ENCODE measurements around the gene ARID3A. TPM values are rescaled to one million over a fixed set of nuclear protein-coding genes. Genes with fewer than 3 reads are reported as not detected.

ARID3A gene
- total and polyA plus RNA-seq, 7 experiments from 2014 or later = 0.57 to 33.1 (median 8.6) TPM

DNA sequence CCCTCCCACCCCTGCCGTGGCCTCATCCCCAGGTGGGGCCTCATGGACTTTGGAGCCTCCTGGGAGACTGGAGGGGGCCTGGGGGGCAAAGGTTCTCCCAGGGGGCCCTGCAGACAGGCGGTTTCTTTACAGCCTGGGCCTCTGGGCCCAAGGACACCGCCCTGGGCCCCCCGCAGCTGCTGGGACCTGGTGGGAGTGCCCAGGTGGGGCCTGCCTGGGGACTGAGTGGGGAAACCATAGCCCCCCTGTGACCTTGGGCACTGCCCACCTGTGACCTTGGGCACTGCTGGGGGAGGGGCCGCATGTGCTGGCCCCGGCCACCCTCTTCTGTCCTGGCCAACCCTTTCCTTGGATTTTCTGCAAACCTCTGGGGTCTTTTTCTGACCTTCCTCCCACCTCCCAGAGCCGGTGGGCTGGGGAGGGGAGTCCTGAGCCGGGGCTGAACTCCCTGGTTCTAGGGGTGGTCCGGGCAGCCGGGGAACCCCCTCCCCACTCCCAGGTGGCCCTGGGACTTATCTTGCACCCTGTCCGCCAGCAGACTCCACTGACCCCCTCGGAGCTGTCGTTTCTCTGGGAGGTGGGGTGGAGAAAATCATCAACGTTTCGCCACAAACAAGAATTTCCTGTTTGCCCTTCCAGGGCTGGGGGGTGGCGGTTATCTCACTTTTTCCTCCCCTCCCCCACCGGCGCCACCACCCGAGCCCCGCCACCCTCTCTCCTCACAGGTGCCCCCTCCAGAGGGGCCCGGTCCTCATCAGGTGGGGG is 27.0 kb downstream of the ARID3A start:
- H3K36me3 Mint-ChIP-seq = no peaks in the 10 kb centered on the region
- intact Hi-C loops (cut with micrococcal nuclease) = no loop called here
- H3K27ac Mint-ChIP-seq = peak overlapping the region in 2 of 9 donors; percentile 24 to 49
- DNase-seq (no peak), ATAC-seq (peak; percentile 24)
- no peak overlapping the region for H3K4me3 ChIP-seq (ENCODE audit: low read length)
- POLR2A ChIA-PET = interaction anchor here (0.7 to 0.9 kb wide), 2 partner anchors 316 to 961 kb away, joined by 3 to 4 read pairs; partner anchors contain the start of gene CIRBP
- no peaks in the 10 kb centered on the region for H3K9me3 Mint-ChIP-seq
- peak overlapping the region in 4 of 10 donors; percentile 40 to 70 (median 60) for H3K4me3 Mint-ChIP-seq
- no peaks in the 10 kb centered on the region for H3K27me3 ChIP-seq (ENCODE audit: control insufficient read depth in 2 of 2, insufficient read depth in 2 of 2, low read length in 2 of 2)
- peaks cover 0 to 11% (median 0%) of the 10 kb centered on the region in 7 donors for H3K4me1 Mint-ChIP-seq
- no peak overlapping the region for H3K27ac ChIP-seq (ENCODE audit: low read depth, low read length)
- no peaks in the 10 kb centered on the region for H3K36me3 ChIP-seq (ENCODE audit: control insufficient read depth in 2 of 3, insufficient read depth in 3 of 3, low read length in 3 of 3)
- H3K4me1 ChIP-seq (ENCODE audit: control insufficient read depth in 2 of 2, insufficient read depth in 2 of 2, low read length in 2 of 2) = peaks cover 6 to 11% of the 10 kb centered on the region in 2 donors
- H3K27me3 Mint-ChIP-seq = no peaks in the 10 kb centered on the region
- CTCF ChIA-PET = no interaction called here
- H3K9me3 ChIP-seq (ENCODE audit: control insufficient read depth in 2 of 3, low read length in 3 of 3) = no peaks in the 10 kb centered on the region

DNA sequence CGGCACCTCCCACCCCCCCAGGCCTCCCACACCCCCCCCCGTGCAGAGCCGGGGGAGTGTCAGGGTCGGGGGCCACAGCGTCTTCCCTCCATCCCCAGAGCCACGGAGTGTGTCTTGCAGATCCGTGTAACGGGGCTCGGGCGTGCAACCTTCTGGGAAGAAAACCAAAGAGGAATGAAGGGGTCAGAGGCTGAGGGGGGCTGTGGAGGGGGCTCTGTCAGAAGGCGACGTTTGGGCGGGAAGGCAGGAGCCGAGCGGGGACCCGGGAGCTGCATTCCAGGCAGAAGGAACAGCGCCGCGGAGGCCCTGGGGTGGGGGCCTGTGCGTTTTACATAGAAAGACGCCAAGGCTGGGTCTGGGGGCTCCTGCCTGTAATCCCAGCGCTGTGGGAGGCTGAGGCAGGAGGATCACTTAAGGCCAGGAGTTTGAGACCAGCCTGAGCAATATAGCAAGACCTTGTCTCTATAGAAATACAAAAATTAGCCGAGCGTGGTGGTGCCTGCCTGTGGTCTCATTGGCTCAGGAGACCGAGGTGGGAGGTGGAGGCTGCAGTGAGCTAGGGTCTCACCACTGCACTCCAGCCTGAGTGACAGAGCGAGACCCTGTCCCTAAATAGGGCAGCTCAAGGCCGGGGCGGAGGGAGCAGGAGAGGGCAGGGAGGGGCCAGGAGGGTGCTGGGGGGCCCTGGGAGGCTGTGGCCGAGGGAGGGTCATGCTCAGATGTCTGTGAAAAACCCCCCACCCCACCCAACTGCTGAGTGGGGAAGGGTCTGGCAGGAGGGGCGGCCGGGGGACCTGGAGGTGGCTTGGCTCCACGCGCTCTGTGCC is 27.8 kb downstream of the ARID3A start:
- Mint-ChIP-seq H3K27ac (peak overlapping the region in 3 of 9 donors; percentile 24 to 58 (median 30)), H3K36me3 (no peaks in the 10 kb centered on the region), H3K4me3 (peak overlapping the region in 6 of 10 donors; percentile 7 to 70 (median 45)), H3K9me3 (no peaks in the 10 kb centered on the region), H3K27me3 (no peaks in the 10 kb centered on the region), H3K4me1 (peaks cover 0 to 11% (median 0%) of the 10 kb centered on the region in 7 donors)
- POLR2A ChIA-PET = interaction anchor here (0.6 to 0.7 kb wide), 2 partner anchors 21 to 960 kb away, joined by 3 read pairs; no protein-coding TSS in a partner anchor
- H3K4me1 ChIP-seq (ENCODE audit: control insufficient read depth in 2 of 2, insufficient read depth in 2 of 2, low read length in 2 of 2) = peaks cover 6 to 11% of the 10 kb centered on the region in 2 donors
- no peak for ATAC-seq
- no peak for DNase-seq
- H3K4me3 ChIP-seq (ENCODE audit: low read length) = no peak overlapping the region
- no peaks in the 10 kb centered on the region for H3K9me3 ChIP-seq (ENCODE audit: control insufficient read depth in 2 of 3, low read length in 3 of 3)
- H3K27me3 ChIP-seq (ENCODE audit: control insufficient read depth in 2 of 2, insufficient read depth in 2 of 2, low read length in 2 of 2) = no peaks in the 10 kb centered on the region
- H3K36me3 ChIP-seq (ENCODE audit: control insufficient read depth in 2 of 3, insufficient read depth in 3 of 3, low read length in 3 of 3) = no peaks in the 10 kb centered on the region
- CTCF ChIA-PET = interaction anchor here (0.6 kb wide), 1 partner anchor 239 kb away, joined by 3 read pairs; no protein-coding TSS in a partner anchor
- intact Hi-C loops (cut with micrococcal nuclease) = no loop called here
- H3K27ac ChIP-seq (ENCODE audit: low read depth, low read length) = no peak overlapping the region

DNA sequence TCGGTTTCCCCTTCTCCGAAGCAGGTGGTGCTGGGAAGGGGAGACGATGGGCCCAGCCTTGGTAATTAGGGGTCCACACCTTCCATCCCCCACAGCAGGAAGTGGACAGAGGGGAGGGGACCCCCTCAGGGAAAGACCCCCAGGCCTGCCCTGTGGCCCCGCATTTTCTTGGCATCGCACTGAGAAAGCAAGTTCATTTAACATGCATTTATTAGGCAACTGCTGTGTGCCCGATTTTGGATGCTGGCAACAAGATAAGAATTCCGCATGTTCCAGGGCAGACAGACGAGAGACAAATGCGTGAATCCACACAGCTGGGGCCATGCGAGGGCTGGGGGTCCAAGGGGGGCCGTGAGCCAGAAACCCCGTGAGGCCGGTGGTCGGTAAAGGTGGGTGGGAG is 28.4 kb downstream of the ARID3A start:
- intact Hi-C loops (cut with micrococcal nuclease) = no loop called here
- POLR2A ChIA-PET = no interaction called here
- Histone ChIP-seq H3K4me3 (ENCODE audit: low read length) (no peak overlapping the region), H3K27ac (ENCODE audit: low read depth, low read length) (no peak overlapping the region), H3K36me3 (ENCODE audit: control insufficient read depth in 2 of 3, insufficient read depth in 3 of 3, low read length in 3 of 3) (no peaks in the 10 kb centered on the region), H3K4me1 (ENCODE audit: control insufficient read depth in 2 of 2, insufficient read depth in 2 of 2, low read length in 2 of 2) (peaks cover 6 to 11% of the 10 kb centered on the region in 2 donors), H3K9me3 (ENCODE audit: control insufficient read depth in 2 of 3, low read length in 3 of 3) (no peaks in the 10 kb centered on the region), H3K27me3 (ENCODE audit: control insufficient read depth in 2 of 2, insufficient read depth in 2 of 2, low read length in 2 of 2) (no peaks in the 10 kb centered on the region)
- CTCF ChIA-PET = no interaction called here
- Mint-ChIP-seq H3K4me1 (peaks cover 0 to 13% (median 3%) of the 10 kb centered on the region in 7 donors), H3K9me3 (no peaks in the 10 kb centered on the region), H3K4me3 (no peak overlapping the region), H3K27me3 (no peaks in the 10 kb centered on the region), H3K27ac (no peak overlapping the region), H3K36me3 (peaks cover 0 to 3% (median 0%) of the 10 kb centered on the region in 5 donors)
- ATAC-seq (no peak), DNase-seq (no peak)

DNA sequence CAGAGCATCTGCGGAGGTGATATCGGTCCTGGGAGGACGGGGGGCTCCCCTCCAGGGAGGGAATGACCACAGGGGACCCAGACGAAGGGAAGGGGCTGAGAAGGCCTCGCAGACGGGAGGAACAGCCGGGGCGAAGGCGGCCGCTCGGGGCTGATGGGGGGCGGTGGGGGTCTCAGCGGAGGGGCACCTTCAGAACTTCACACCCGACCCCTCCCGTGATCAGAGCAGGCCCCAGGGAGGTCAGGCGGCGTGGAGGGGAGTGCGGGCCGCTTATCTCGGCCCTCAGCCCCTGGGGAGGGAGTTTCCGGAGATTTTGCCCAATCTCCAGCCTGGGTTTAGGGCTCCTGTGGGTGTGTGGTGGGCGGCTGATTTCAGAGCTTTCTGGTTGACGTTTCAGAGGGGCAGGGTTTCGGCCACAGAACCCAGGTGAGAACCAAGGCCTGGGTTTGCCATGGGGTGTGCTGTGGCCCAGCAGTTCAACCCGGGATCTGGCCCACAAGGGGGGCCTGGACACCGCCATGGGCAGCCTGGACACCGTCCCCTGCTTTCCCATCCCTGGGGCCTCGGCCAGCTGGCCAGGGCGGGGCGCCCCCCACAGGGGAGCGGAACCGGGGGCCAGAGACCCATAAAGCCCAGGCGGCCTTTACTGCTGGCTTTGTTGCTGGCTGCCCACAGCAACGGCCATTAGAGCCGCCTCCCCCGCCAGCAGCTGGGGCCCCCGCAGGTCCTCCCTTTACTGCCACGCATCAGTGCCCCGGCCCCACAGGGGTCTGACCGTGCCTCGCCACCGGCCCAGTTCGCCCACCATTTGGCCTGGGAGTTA is 29.0 kb downstream of the ARID3A start:
- Histone ChIP-seq H3K27ac (ENCODE audit: low read depth, low read length) (no peak overlapping the region), H3K4me1 (ENCODE audit: control insufficient read depth in 2 of 2, insufficient read depth in 2 of 2, low read length in 2 of 2) (peaks cover 6 to 11% of the 10 kb centered on the region in 2 donors), H3K9me3 (ENCODE audit: control insufficient read depth in 2 of 3, low read length in 3 of 3) (no peaks in the 10 kb centered on the region), H3K36me3 (ENCODE audit: control insufficient read depth in 2 of 3, insufficient read depth in 3 of 3, low read length in 3 of 3) (no peaks in the 10 kb centered on the region), H3K4me3 (ENCODE audit: low read length) (no peak overlapping the region), H3K27me3 (ENCODE audit: control insufficient read depth in 2 of 2, insufficient read depth in 2 of 2, low read length in 2 of 2) (no peaks in the 10 kb centered on the region)
- peaks cover 0 to 3% (median 0%) of the 10 kb centered on the region in 5 donors for H3K36me3 Mint-ChIP-seq
- ATAC-seq (no peak), DNase-seq (no peak)
- ChIA-PET CTCF (no interaction called here), POLR2A (no interaction called here)
- H3K9me3 Mint-ChIP-seq = no peaks in the 10 kb centered on the region
- no peaks in the 10 kb centered on the region for H3K27me3 Mint-ChIP-seq
- peaks cover 0 to 13% (median 3%) of the 10 kb centered on the region in 7 donors for H3K4me1 Mint-ChIP-seq
- H3K4me3 Mint-ChIP-seq = no peak overlapping the region
- H3K27ac Mint-ChIP-seq = no peak overlapping the region
- intact Hi-C loops (cut with micrococcal nuclease) = no loop called here

DNA sequence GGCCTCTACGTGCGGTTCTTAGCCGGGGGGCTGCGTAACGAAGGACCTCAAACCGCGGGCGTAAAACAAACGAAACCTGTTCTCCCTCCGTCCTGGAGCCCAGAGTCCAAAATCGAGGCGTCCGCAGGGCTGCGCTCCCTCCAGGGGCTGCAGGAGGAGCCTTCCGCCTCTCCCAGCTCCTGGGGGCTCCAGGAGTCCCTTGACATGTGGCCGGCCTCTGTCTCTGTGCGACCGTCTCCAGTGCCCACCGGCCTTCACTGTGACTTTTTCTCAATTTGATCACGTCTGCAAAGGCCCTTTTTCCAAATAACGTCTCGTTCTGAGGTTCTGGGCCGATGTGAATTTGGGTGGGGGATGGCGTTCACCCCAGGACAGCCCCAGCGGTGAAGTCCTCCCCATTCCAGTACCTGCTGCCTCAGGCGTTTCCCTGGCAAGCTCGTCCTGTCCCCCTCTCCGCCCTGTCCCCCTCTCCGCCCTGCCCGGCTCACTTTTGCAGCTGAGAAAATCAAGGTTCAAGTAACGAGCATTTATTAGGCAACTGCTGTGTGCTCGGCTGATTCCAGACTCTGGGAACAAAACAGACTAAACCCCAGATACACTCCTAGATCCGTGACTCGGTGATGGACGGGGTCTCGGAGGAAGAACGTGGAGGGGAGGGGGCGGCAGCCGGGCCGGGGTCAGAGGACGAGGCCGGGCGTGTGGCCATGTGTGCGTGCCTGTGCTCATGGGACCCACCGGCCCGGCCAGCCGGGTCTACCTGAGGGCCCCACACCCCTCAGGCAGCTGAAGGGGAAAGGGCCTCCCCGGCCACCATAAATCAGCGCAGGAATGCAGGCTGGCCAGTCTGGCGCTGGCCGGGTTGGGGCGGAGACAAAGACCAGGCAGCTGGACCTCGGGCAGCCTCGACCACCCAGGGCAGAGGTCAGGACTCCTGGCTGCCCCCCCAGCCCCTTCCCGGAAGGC is 30.2 kb downstream of the ARID3A start:
- intact Hi-C loops (cut with micrococcal nuclease) = no loop called here
- no peak overlapping the region for H3K27ac ChIP-seq (ENCODE audit: low read depth, low read length)
- ATAC-seq (no peak), DNase-seq (no peak)
- Mint-ChIP-seq H3K4me3 (no peak overlapping the region), H3K27ac (no peak overlapping the region), H3K27me3 (no peaks in the 10 kb centered on the region), H3K36me3 (peaks cover 0 to 3% (median 0%) of the 10 kb centered on the region in 5 donors), H3K4me1 (peaks cover 0 to 10% (median 3%) of the 10 kb centered on the region in 7 donors), H3K9me3 (no peaks in the 10 kb centered on the region)
- H3K27me3 ChIP-seq (ENCODE audit: control insufficient read depth in 2 of 2, insufficient read depth in 2 of 2, low read length in 2 of 2) = no peaks in the 10 kb centered on the region
- POLR2A ChIA-PET = no interaction called here
- no peaks in the 10 kb centered on the region for H3K9me3 ChIP-seq (ENCODE audit: control insufficient read depth in 2 of 3, low read length in 3 of 3)
- H3K4me1 ChIP-seq (ENCODE audit: control insufficient read depth in 2 of 2, insufficient read depth in 2 of 2, low read length in 2 of 2) = peaks cover 6 to 11% of the 10 kb centered on the region in 2 donors
- CTCF ChIA-PET = interaction anchor here (0.5 kb wide), 1 partner anchor 33 kb away, joined by 3 read pairs; no protein-coding TSS in a partner anchor
- no peaks in the 10 kb centered on the region for H3K36me3 ChIP-seq (ENCODE audit: control insufficient read depth in 2 of 3, insufficient read depth in 3 of 3, low read length in 3 of 3)
- no peak overlapping the region for H3K4me3 ChIP-seq (ENCODE audit: low read length)
